Right renal cortex interstitium (tissue), 3 donors: Measurements from ENCODE around the gene KHDRBS2. TPM values are rescaled to one million over a fixed set of nuclear protein-coding genes. Genes with fewer than 3 reads are reported as not detected.

Source experiments
- DNase-seq, 3 donors: peaks; one replicate each; pipeline ENCODE4 v3.0.0-alpha.2; 2013; ENCODE audit warnings: low read depth in 3 of 3, low spot score in 2 of 3
- polyA plus RNA-seq, 3 donors: library from polyadenylated mRNA; unstranded; fragments of 120-200 nt; gene quantifications; one replicate each; pipeline ENCODE4 v1.2.1, GENCODE V29; 2013; ENCODE audit not compliant: insufficient read length in 3 of 3

KHDRBS2 gene
- 1 to 10 TPM; 1.9 to 3.0 (median 2.1) TPM for polyA plus RNA-seq

- DNase-seq: peak in 2 of 3 donors; percentile 34 to 56
These were observed at the start of gene KHDRBS2 for GRCh38 chr6:62285612-62286469. TSS of gene KHDRBS2 (minus strand) at chr6:62286225.

DNA sequence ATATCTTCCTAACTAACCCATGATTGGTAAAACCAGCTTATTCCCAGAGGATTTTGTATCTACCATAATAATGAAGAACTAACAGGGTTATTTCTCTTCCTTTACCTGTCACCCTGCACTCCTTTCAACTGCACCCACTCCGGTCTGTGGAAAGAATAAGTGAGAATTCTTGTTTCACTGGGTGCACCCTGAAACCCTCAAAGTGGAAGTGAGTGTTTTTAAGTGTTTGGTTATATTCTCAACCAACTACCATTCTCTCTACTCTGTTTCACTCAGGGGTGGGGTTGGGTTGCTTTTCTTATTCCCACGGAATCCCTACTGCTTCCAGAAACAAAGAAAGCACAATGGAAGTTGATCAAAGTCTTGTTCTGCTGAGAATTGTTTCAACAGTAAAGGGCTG is 42.6 kb upstream of the KHDRBS2 start:
- no peak for DNase-seq

GRCh38 chr6:62324834-62325233 is 38.8 kb upstream of the KHDRBS2 start:
- DNase-seq: no peak

DNA sequence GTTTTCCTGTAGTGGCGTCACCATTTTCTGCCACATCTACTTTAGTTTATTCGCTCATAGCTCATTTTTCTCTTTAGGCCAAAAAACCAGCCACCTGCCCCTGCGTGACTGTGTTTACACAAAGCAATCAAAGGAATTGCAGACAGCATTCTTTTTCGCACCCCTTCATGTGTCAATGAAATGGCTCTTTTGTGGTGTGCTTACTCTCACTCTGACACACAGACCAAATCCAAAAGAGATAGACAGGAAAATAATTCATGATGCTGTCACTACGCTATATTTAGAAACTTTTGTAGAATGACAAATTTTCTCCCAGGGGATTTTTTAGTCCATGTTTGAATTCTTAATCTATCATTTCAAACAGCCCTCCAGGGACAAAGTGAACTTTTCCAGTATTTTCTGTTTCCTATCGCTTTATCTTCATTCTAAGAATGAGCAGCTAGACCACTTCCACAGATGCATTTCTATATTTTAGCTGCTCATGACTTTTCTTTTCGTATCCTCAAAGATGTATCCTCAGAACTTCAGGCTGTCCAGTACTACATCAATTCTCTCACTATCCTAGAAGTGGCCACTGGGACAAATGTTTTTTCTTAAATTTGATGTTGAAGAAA is 37.9 kb upstream of the KHDRBS2 start:
- no peak for DNase-seq

DNA sequence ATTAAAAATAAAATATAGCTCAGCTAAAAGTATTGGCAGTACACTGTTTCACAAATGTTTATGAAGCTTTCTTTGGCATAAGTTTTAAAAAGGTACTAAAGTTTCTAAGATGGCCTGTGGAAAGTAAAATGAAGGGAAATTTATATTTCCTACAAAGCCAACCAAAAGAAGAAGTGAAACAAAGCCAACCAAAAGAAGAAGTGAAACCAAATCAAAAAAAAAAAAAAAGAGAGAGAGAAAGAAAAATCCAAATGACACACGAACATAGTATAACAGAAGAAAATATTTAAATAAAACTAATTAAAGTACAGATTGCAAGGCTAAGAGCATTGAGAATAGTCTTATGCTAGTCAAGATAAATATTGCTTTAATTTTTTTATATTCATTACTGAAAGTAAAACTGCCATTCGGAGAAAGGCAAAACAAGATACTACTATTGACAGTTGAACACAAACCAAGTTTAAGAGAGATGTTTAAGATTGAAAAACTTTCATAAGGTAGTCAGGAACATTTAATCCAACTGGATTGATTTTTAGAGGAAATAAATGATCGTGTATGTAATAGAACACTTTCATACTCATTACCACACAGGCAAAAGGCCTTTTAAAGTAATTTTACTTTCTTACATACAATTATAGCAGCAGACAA is 12.8 kb upstream of the KHDRBS2 start:
- DNase-seq: no peak

DNA sequence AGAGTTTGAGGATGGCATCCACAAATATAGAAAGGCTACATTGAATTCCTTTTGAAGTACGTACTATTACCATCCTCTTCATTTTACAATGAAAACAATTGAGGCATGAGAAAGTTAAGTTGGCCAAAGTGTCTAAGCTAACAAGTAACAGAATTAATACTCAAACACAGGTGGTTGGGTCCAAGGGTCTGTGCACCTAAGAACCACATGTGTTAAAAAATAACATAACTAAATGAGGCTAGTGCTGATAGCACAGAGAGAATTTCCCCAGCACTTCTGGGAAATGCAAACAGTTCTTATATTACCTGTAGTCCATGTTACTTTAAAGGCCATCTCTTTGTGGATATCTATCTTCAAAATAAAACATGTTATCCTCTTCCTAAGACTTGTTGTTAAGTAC is 10.5 kb upstream of the KHDRBS2 start:
- DNase-seq: no peak

GRCh38 chr6:62288974-62289373 is 2.9 kb upstream of the KHDRBS2 start:
- no peak for DNase-seq

- no peak for DNase-seq
These were observed 2.5 kb upstream of the KHDRBS2 start for GRCh38 chr6:62288562-62288961.

DNA sequence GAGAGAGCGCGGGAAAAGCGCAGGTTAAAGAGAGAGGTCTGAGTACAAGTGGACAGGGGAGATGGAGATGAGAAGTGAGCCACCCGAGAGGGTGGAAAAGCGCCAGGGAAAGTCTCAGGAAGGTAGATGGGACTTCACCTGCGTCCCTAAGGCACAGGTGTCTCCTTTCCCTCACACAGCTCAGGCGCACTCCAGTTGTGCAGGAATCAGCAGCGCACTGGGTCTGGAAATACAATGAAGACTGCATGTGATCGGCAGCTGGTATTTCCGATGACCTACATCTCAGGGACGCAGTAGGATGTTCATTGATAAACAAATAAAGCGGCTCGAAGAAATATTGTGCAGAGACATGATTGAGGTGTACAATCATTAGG is 432 bp upstream of the KHDRBS2 start:
- DNase-seq: no peak

- no peak for DNase-seq
These were observed 1.3 kb downstream of the KHDRBS2 start for GRCh38 chr6:62284725-62285124.

DNA sequence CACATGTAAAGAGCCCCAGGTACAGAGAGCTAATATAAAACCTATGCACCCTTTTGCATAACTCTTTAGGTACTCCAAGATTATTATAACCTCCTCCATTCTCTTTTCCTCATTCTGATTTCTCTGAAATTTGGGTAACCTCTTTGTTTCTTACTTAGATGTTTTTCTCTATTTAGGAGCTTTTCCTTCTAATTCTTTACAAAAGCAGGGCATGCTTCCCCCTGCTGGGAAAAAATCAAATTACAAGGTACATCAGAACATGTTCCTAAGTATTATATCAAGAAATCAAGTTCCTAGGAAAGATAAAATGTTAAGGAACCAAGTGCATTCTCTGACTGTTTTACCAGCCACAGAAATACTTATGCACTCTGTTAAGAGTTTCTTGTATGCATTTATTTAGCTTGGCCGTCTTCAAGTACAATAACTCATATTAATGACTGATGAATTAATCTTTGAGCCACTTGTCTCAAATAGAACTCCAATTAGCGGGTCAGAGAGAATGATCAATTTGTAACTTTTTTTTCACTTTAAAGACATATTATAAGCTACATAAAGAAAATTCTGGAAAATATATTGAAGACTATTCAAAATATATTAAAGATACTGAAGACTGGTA is 2.1 kb downstream of the KHDRBS2 start:
- DNase-seq: peak in 1 of 3 donors; percentile 40

DNA sequence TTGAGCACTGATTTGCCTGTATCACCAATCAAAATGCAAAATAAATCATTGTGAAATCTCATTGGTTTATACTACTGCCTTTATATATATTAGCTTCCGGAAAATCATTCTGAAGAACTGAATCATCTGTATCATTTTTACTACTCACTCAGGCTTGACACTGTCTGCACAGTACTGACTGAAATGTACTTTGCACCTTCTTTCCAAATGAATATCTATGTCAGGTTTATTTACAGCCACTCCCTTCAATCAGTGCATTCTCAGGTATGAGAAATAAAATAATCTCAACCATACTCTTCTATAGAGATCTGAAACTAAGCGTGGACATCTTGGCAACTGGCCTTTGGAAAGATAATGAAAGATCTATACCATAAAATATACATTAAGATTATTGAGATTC is 2.7 kb downstream of the KHDRBS2 start:
- DNase-seq: no peak

- DNase-seq: no peak
These were observed 5.9 kb downstream of the KHDRBS2 start for GRCh38 chr6:62280099-62280498.

- DNase-seq: no peak
These were observed 13.9 kb downstream of the KHDRBS2 start for GRCh38 chr6:62272114-62272513.

DNA sequence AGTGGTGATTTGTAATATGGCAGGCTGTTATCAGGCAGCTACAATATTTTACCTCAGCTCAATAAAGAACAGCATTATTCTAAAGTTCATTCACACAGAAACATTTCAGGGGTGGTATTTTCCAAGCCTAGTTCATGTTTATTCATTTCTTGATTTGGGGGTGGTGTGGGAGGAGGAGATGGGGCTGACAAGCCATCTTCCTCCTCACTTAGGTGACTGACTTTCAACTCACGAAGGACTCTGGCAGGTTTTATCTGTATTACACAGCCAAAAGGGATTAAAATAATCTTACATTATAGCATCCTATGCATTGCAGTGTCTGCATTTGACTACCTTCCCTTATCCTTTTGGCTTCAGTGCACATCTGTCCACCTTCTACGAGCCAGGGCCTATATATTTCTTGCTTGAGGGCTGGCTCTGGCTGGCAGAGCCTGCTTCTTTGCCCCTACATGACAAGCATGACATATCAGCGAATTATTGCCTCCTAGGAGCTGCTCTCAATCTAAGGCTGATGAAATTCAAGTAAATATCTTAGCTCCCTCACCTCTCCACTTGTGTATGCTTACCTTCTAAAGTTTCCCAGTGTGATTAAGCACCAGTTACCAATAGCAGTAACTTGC is 20.0 kb downstream of the KHDRBS2 start:
- DNase-seq: no peak

- no peak for DNase-seq
These were observed 23.7 kb downstream of the KHDRBS2 start for GRCh38 chr6:62262283-62262682.

- DNase-seq: no peak
These were observed 39.9 kb downstream of the KHDRBS2 start for GRCh38 chr6:62246087-62246486.

GRCh38 chr6:62236784-62237183 is 49.2 kb downstream of the KHDRBS2 start:
- no peak for DNase-seq

- no peak for DNase-seq
These were observed 56.8 kb downstream of the KHDRBS2 start for GRCh38 chr6:62229231-62229630.

DNA sequence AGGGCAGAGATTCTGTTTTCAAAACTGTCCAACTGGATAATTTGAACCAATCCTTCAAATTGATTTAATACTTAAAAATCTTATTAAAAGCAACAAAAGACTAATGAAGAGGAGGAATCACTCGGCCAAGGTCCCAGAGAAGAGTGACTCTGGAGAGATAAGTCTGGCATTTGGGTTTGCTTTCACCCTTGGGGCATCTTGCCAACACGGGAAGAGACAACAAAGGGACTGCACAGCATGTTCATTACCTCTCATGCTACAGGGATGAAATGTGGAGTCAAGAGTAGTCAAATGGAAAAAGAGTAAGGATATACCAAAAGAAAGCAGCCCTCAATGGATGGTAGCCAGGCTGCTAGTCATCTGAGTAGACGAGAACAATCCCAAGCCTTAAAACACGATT is 68.2 kb downstream of the KHDRBS2 start:
- DNase-seq: no peak

- no peak for DNase-seq
These were observed 83.9 kb downstream of the KHDRBS2 start for GRCh38 chr6:62202078-62202477.
